ENCODE measurements around the gene PRKG1. TPM values are rescaled to one million over a fixed set of nuclear protein-coding genes. Genes with fewer than 3 reads are reported as not detected.

Gene PRKG1
- total RNA-seq, 4 donors from 2014 or later: 17.1 to 36.4 (median 25.8) TPM

- no peak for ATAC-seq (ENCODE audit: low FRiP score)
- no peak for DNase-seq (ENCODE audit: low spot score)
- TF ChIP-seq CTCF (IDR thresholded peaks at IDR 0.05): no peak
Observed at GRCh38 chr10:51654918-51655317, 580.6 kb downstream of the PRKG1 start.

DNA sequence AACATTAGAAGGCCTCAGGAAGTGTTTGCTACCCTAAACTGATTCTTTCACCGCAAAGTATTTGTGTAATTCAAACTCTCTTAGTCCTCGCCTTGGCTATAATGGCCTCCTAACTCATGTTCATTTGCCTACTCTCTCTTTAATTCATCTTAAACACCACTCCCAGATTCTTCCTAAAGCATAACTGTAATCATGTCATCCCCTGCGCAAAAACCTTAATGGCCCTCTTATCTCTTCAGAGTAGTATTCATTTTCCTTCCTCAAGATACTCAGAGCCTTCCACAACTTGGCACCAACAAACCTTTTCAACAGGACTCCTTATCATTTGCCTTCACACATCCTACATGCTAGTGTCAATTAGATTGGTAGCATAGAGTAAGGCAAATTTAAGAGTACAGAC lies 582.2 kb downstream of the PRKG1 start:
- no peak for ATAC-seq (ENCODE audit: low FRiP score)
- no peak for TF ChIP-seq CTCF (IDR thresholded peaks at IDR 0.05)
- DNase-seq (ENCODE audit: low spot score): no peak

GRCh38 chr10:51658000-51658399 lies 583.7 kb downstream of the PRKG1 start:
- TF ChIP-seq CTCF (IDR thresholded peaks at IDR 0.05): no peak
- DNase-seq (ENCODE audit: low spot score) (no peak), ATAC-seq (ENCODE audit: low FRiP score) (no peak)

- no peak for DNase-seq (ENCODE audit: low spot score)
- TF ChIP-seq CTCF (IDR thresholded peaks at IDR 0.05): no peak
- no peak for ATAC-seq (ENCODE audit: low FRiP score)
Observed at GRCh38 chr10:51659344-51659743, 585.1 kb downstream of the PRKG1 start.

DNA sequence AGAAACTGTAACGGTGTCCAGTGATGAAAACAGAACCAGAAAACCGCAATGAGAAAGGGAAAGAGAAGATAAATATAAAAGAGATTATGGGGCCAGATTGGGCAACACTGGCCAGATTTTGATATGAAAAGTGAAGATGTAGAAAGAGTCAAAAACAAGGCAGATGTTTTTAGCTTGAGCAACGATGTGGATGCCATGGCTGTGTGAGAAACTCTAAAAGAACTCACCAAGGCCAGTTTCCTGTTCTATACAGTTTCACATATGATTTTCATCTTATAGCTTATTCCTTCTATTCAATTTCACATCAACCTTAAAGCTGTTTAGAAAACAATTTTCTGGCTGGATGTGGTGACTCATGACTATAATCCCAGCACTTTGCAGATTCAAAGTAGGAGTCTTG lies 588.8 kb downstream of the PRKG1 start:
- no peak for TF ChIP-seq CTCF (IDR thresholded peaks at IDR 0.05)
- DNase-seq (ENCODE audit: low spot score) (no peak), ATAC-seq (ENCODE audit: low FRiP score) (no peak)

DNA sequence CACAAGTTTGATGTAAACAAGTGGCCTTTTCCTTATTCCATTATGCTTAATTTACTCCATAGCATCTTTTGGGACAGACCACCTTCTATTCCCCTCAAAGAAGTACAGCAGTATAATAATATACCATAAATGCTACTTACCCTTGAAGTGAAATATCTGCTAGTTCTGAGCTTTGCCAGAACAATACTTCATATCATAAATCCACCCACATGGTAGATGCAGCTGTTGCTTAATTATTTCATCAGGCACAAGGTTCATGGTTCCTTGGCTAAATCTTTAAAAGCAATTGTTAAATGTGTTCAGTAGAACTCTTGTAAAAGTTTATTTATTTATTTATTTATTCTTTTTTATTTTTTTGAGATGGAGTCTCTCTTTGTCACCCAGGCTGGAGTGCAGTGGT lies 592.2 kb downstream of the PRKG1 start:
- TF ChIP-seq CTCF (IDR thresholded peaks at IDR 0.05): no peak
- no peak for ATAC-seq (ENCODE audit: low FRiP score)

DNA sequence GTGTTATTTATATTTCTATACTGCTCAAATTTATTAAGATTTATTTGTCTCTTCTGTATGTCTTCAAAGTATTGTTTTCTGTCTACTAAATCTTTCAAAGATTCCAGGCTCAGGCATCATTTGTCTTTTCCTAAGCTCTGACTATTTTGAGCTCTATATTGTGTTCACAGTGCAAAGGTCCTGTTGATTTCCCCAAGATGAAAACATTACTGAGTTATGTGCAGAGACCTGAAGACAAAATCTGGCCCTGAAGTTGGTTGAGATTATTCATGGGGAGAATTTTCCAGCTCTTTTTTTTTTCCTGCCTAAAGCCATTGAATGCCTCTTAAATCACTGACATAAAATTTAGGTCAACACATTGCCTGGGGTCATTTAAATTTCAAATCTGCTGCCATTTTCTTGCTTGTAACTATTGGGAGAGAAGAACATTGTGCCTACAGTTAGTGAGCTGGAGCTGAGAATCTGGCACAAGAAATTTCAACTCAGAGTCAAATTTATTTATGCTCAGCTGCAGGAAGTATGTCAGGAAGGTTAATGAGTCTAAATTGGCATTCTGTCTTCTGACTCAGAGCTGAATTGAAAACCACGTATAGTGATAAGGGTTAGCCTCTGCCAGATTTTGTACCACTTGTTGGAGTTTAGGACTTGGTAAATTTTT lies 593.5 kb downstream of the PRKG1 start:
- no peak for TF ChIP-seq CTCF (IDR thresholded peaks at IDR 0.05)
- ATAC-seq (ENCODE audit: low FRiP score) (no peak), DNase-seq (ENCODE audit: low spot score) (no peak)

More for the DNA sequence above, 592.2 kb downstream of the PRKG1 start:
- no peak for DNase-seq (ENCODE audit: low spot score)

Data from omental fat pad (tissue), 4 donors.